H9 (cell line): Measurements from ENCODE around the gene LRRN3. TPM values are rescaled to one million over a fixed set of nuclear protein-coding genes. Genes with fewer than 3 reads are reported as not detected.

Experiments
- DNase-seq: peaks from one replicate; pipeline ENCODE4 v3.0.0-alpha.2; 2017
- H2AFZ ChIP-seq: one replicate; pipeline ENCODE4 v1.6.1; 2013; ENCODE audit warnings: mild to moderate bottlenecking, low read length, control low read depth, moderate library complexity
- H2AK5ac ChIP-seq: 2 replicates; pipeline ENCODE4 v1.6.1; 2013; ENCODE audit warnings: low read length, control low read depth, mixed read lengths; ENCODE audit not compliant: insufficient read length
- H2BK120ac ChIP-seq: one replicate; pipeline ENCODE4 v1.6.1; 2013; ENCODE audit warnings: low read depth, mild to moderate bottlenecking, low read length, control low read depth, inconsistent platforms; ENCODE audit not compliant: poor library complexity, severe bottlenecking
- H2BK12ac ChIP-seq: 2 replicates; pipeline ENCODE4 v1.6.1; 2013; ENCODE audit warnings: low read length, control low read depth, mixed read lengths, low read depth; ENCODE audit not compliant: insufficient read length
- H2BK15ac ChIP-seq: 2 replicates; pipeline ENCODE4 v1.6.1; 2013; ENCODE audit warnings: low read depth, low read length, control low read depth
- H2BK20ac ChIP-seq: one replicate; pipeline ENCODE4 v1.6.1; 2013; ENCODE audit warnings: low read depth, mild to moderate bottlenecking, low read length, control low read depth, inconsistent platforms; ENCODE audit not compliant: poor library complexity, severe bottlenecking
- H2BK5ac ChIP-seq: 2 replicates; pipeline ENCODE4 v1.6.1; 2013; ENCODE audit warnings: low read length, control low read depth, mixed read lengths; ENCODE audit not compliant: insufficient read length
- H3K14ac ChIP-seq: 2 replicates; pipeline ENCODE4 v1.6.1; 2013; ENCODE audit warnings: low read length, control low read depth; ENCODE audit not compliant: insufficient read depth
- H3K18ac ChIP-seq: 2 replicates; pipeline ENCODE4 v1.6.1; 2013; ENCODE audit warnings: low read depth, mild to moderate bottlenecking, mixed read lengths, low read length, control low read depth; ENCODE audit not compliant: insufficient read length
- H3K23ac ChIP-seq: 2 replicates; pipeline ENCODE4 v1.6.1; 2013; ENCODE audit warnings: low read length, control low read depth, mixed read lengths, low read depth; ENCODE audit not compliant: insufficient read length
- H3K23me2 ChIP-seq: 2 replicates; pipeline ENCODE4 v1.6.1; 2013; ENCODE audit warnings: low read depth, mild to moderate bottlenecking, mixed read lengths, low read length, control low read depth; ENCODE audit not compliant: insufficient read length, poor library complexity, severe bottlenecking
- H3K27ac ChIP-seq: 2 replicates; pipeline ENCODE4 v1.5.1; 2013; ENCODE audit warnings: low read length, control low read depth, mixed read lengths, low read depth; ENCODE audit not compliant: insufficient read length
- H3K27me3 ChIP-seq: 2 replicates; pipeline ENCODE4 v1.6.1; 2013; ENCODE audit warnings: low read length, control low read depth, inconsistent platforms; ENCODE audit not compliant: insufficient read depth
- H3K4ac ChIP-seq: 2 replicates; pipeline ENCODE4 v1.6.1; 2013; ENCODE audit warnings: low read depth, mild to moderate bottlenecking, control low read depth, inconsistent platforms, low read length, moderate library complexity
- H3K4me1 ChIP-seq: 2 replicates; pipeline ENCODE4 v1.6.1; 2013; ENCODE audit warnings: low read length, control low read depth, inconsistent platforms; ENCODE audit not compliant: insufficient read depth
- H3K4me2 ChIP-seq: 2 replicates; pipeline ENCODE4 v1.6.1; 2013; ENCODE audit warnings: low read length, control low read depth, mixed read lengths; ENCODE audit not compliant: insufficient read length, insufficient read depth
- H3K56ac ChIP-seq: 2 replicates; pipeline ENCODE4 v1.6.1; 2013; ENCODE audit warnings: low read depth, mild to moderate bottlenecking, mixed read lengths, low read length, control low read depth; ENCODE audit not compliant: insufficient read length
- H3K79me1 ChIP-seq: 2 replicates; pipeline ENCODE4 v1.6.1; 2013; ENCODE audit warnings: low read depth, mild to moderate bottlenecking, moderate library complexity, low read length, control low read depth, inconsistent platforms; ENCODE audit not compliant: insufficient read depth, poor library complexity, severe bottlenecking
- H3K79me2 ChIP-seq: 2 replicates; pipeline ENCODE4 v1.6.1; 2013; ENCODE audit warnings: low read length, control low read depth, inconsistent platforms; ENCODE audit not compliant: insufficient read depth
- H3K9ac ChIP-seq: 2 replicates; pipeline ENCODE4 v1.6.1; 2013; ENCODE audit warnings: low read length, control low read depth, mixed read lengths; ENCODE audit not compliant: insufficient read length; ENCODE audit errors: extremely low read depth
- H3K9me3 ChIP-seq: one replicate; pipeline ENCODE4 v1.6.1; 2013; ENCODE audit warnings: low read depth, low read length, inconsistent platforms; ENCODE audit not compliant: control insufficient read depth
- H3T11ph ChIP-seq: one replicate; pipeline ENCODE4 v1.6.1; 2013; ENCODE audit warnings: mild to moderate bottlenecking, low read length, control low read depth, inconsistent platforms
- H4K20me1 ChIP-seq: one replicate; pipeline ENCODE4 v1.6.1; 2013; ENCODE audit not compliant: control insufficient read depth, insufficient read length, insufficient read depth
- H4K5ac ChIP-seq: 2 replicates; pipeline ENCODE4 v1.6.1; 2013; ENCODE audit warnings: low read depth, mild to moderate bottlenecking, mixed read lengths, low read length, control low read depth; ENCODE audit not compliant: insufficient read length
- H4K8ac ChIP-seq: replicated peaks from 2 replicates; pipeline ENCODE4 v1.6.1; 2013; ENCODE audit warnings: low read length, control low read depth, mixed read lengths, low read depth; ENCODE audit not compliant: insufficient read length
- H4K91ac ChIP-seq: 2 replicates; pipeline ENCODE4 v1.6.1; 2013; ENCODE audit warnings: low read depth, mild to moderate bottlenecking, moderate library complexity, mixed read lengths, low read length, control low read depth; ENCODE audit not compliant: insufficient read length
- H3K27ac Mint-ChIP-seq, 3 experiments: 2 replicates in 2 of 3; 3 replicates in 1 of 3; pipeline ENCODE4 v1.8.0; 2020 to 2021; ENCODE audit warnings: mixed read lengths in 3 of 3, mild to moderate bottlenecking in 1 of 3, moderate library complexity in 1 of 3
- H3K27me3 Mint-ChIP-seq: 2 replicates; pipeline ENCODE4 v1.8.0; 2021; ENCODE audit warnings: low read depth, mild to moderate bottlenecking, moderate library complexity, mixed read lengths
- H3K36me3 Mint-ChIP-seq, 3 experiments: 2 replicates in 2 of 3; 3 replicates in 1 of 3; pipeline ENCODE4 v1.8.0; 2020 to 2021; ENCODE audit warnings: low read depth in 3 of 3, mixed read lengths in 3 of 3; ENCODE audit not compliant: insufficient read depth in 1 of 3
- H3K4me1 Mint-ChIP-seq, 2 experiments: 2 replicates each; pipeline ENCODE4 v1.8.0; 2020; ENCODE audit warnings: mixed read lengths in 2 of 2
- H3K4me3 Mint-ChIP-seq, 2 experiments: 2 replicates in 1 of 2; 3 replicates in 1 of 2; pipeline ENCODE4 v1.8.0; 2020 to 2021; ENCODE audit warnings: mild to moderate bottlenecking in 2 of 2, mixed read lengths in 2 of 2, moderate library complexity in 1 of 2
- H3K9me3 Mint-ChIP-seq, 2 experiments: 2 replicates in 1 of 2; 3 replicates in 1 of 2; pipeline ENCODE4 v1.8.0; 2020; ENCODE audit warnings: mild to moderate bottlenecking in 2 of 2, mixed read lengths in 2 of 2, moderate library complexity in 1 of 2
- CTCF ChIP-seq: fragments of 200-600 bp; sonication (generic); conservative IDR thresholded peaks from 3 replicates; pipeline ENCODE4 v1.8.0; 2021; ENCODE audit warnings: antibody characterized with exemption, mild to moderate bottlenecking
- WGBS: extraction: QIAGEN DNeasy Blood & Tissue Kit; methylation state at CpG from one replicate; pipeline ENCODE4 v1.1.7; 2013; ENCODE audit warnings: missing lambda C conversion rate, low lambda C conversion rate, mixed read lengths; ENCODE audit not compliant: insufficient read length; ENCODE audit errors: extremely low coverage; 5-methylcytosine and 5-hydroxymethylcytosine counted together
- total RNA-seq: library from RNA; stranded (reverse); gene quantifications from 2 replicates; pipeline ENCODE4 v1.2.1, GENCODE V29; 2021

LRRN3 gene
- total RNA-seq, 1 experiment from 2014 or later = 0.77 TPM

- Histone ChIP-seq H3K23me2 (no peaks in the 10 kb centered on the region), H4K5ac (no peak overlapping the region), H3K56ac (no peak overlapping the region), H3K27ac (no peak overlapping the region), H3K4me1 (no peaks in the 10 kb centered on the region; the same call in 1 of the 2 replicates), H3K9me3 (no peaks in the 10 kb centered on the region), H2AK5ac (no peak overlapping the region), H4K20me1 (no peaks in the 10 kb centered on the region), H2BK15ac (no peak overlapping the region), H3K18ac (no peak overlapping the region), H3K4ac (no peak overlapping the region), H3K4me2 (no peak overlapping the region), H3K23ac (no peak overlapping the region), H3K14ac (no peak overlapping the region), H3T11ph (no peak overlapping the region), H4K8ac (no peak overlapping the region), H3K79me2 (no peaks in the 10 kb centered on the region), H3K9ac (no peak overlapping the region), H3K79me1 (no peaks in the 10 kb centered on the region), H3K27me3 (no peaks in the 10 kb centered on the region), H4K91ac (no peak overlapping the region), H2BK120ac (no peak overlapping the region), H2BK20ac (no peak overlapping the region), H2AFZ (no peak overlapping the region), H2BK5ac (no peak overlapping the region), H2BK12ac (no peak overlapping the region)
- no peaks in the 10 kb centered on the region for H3K9me3 Mint-ChIP-seq
- no peaks in the 10 kb centered on the region for H3K27me3 Mint-ChIP-seq
- no peaks in the 10 kb centered on the region; a peak in 1 of 7 replicates for H3K36me3 Mint-ChIP-seq
- no CpG with 5 or more reads among the region's 1 CpG for WGBS
- DNase-seq = no peak
- no peak overlapping the region for H3K27ac Mint-ChIP-seq
- no peak for TF ChIP-seq CTCF
- H3K4me3 Mint-ChIP-seq = no peak overlapping the region
- H3K4me1 Mint-ChIP-seq = peaks cover 47 to 48% of the 10 kb centered on the region in 2 experiments
These were observed 11.1 kb downstream of the LRRN3 start for GRCh38 chr7:111101856-111102646.
